Hepatocyte (in vitro differentiated cells): Measurements from ENCODE around the gene SLC30A7.

ENCODE experiments used
- CTCF ChIP-seq: fragments of 200-600 bp; sonication (generic); IDR thresholded peaks from 2 replicates; pipeline ENCODE4 v1.5.1; 2016; ENCODE audit warnings: antibody characterized with exemption, mild to moderate bottlenecking; ENCODE audit not compliant: poor library complexity
- EZH2 ChIP-seq: fragments of 200-600 bp; sonication (generic); IDR thresholded peaks from 2 replicates; pipeline ENCODE4 v1.6.1; 2016; ENCODE audit warnings: antibody characterized with exemption, mild to moderate bottlenecking, borderline replicate concordance
- EZH2phosphoT487 ChIP-seq: fragments of 200-600 bp; sonication (generic); IDR thresholded peaks from one replicate; pipeline ENCODE4 v1.6.1; 2018; ENCODE audit warnings: antibody characterized with exemption, mild to moderate bottlenecking, low read depth, moderate library complexity; ENCODE audit not compliant: unreplicated experiment, severe bottlenecking

- no peak for TF ChIP-seq CTCF
- TF ChIP-seq EZH2phosphoT487: no peak
- no peak for TF ChIP-seq EZH2
These were observed 72.7 kb downstream of the SLC30A7 start for GRCh38 chr1:100968621-100969020.
